Esophagus muscularis mucosa (tissue), 4 donors: Measurements from ENCODE around the gene FAM131A.

Experiments used
- CTCF ChIP-seq, 3 experiments: fragments of 200-600 bp in 2 of 3; fragments of 450-650 bp in 1 of 3; sonication (generic) in 2 of 3; IDR thresholded peaks; one replicate each; pipeline ENCODE4 v1.5.1; 2017 to 2019; ENCODE audit warnings: antibody characterized with exemption in 3 of 3, mild to moderate bottlenecking in 2 of 3, moderate library complexity in 1 of 3
- EP300 ChIP-seq: sonication (generic); formaldehyde crosslinking; IDR thresholded peaks from one replicate; pipeline ENCODE4 v1.6.1; 2017; ENCODE audit warnings: antibody characterized with exemption
- POLR2A ChIP-seq: fragments of 450-650 bp; IDR thresholded peaks from one replicate; pipeline ENCODE4 v1.6.1; 2017; ENCODE audit warnings: antibody characterized with exemption, moderate library complexity, mild to moderate bottlenecking, low read depth
- POLR2AphosphoS5 ChIP-seq, 2 donors: sonication (generic); formaldehyde crosslinking; IDR thresholded peaks; one replicate each; pipeline ENCODE4 v1.6.1; 2017; ENCODE audit warnings: antibody characterized with exemption in 2 of 2

- TF ChIP-seq POLR2AphosphoS5 (IDR thresholded peaks at IDR 0.05) (no peak), CTCF (IDR thresholded peaks at IDR 0.05) (no peak), POLR2A (no peak), EP300 (no peak)
Observed at GRCh38 chr3:184383033-184383740, 45.8 kb downstream of the FAM131A start.
